ENCODE measurements around the gene RING1. TPM values are rescaled to one million over a fixed set of nuclear protein-coding genes. Genes with fewer than 3 reads are reported as not detected.

The RING1 gene
- polyA plus RNA-seq, 1 donor, result 43.2 TPM

DNA sequence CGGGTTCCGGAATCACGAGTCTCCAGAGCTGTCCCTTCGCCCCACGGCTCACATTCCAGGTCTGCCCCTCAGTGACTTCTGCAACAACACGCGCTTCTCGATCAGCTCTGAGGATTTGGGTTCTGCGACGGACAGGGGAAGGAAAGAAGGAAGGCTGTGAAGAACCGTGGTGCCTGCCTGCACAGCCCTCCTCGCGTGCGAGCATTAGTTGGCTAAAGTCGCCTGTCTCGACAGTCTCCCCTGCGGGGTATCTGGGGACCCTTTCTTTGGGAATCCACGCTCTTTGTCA, 40.3 kb downstream of the RING1 start:
- H3K4me1 ChIP-seq (ENCODE audit: control insufficient read depth, insufficient read depth, low read length), result peaks cover 18% of the 10 kb centered on the region
- no CpG with 5 or more reads among the region's 18 CpGs for WGBS (ENCODE audit: insufficient coverage, low lambda C conversion rate)
- peaks cover 12% of the 10 kb centered on the region for H3K27me3 ChIP-seq (ENCODE audit: control insufficient read depth, insufficient read depth, low read length)
- no peak for DNase-seq
- H3K36me3 ChIP-seq (ENCODE audit: control insufficient read depth, insufficient read depth, low read length), result peaks cover 16% of the 10 kb centered on the region
- no peaks in the 10 kb centered on the region for H3K9me3 ChIP-seq (ENCODE audit: control insufficient read depth, low read depth, low read length)
- H3K27ac ChIP-seq (ENCODE audit: low read length), result peak overlapping the region; percentile 26
- H3K4me3 ChIP-seq (ENCODE audit: low read length), result peak overlapping the region; percentile 50

DNA sequence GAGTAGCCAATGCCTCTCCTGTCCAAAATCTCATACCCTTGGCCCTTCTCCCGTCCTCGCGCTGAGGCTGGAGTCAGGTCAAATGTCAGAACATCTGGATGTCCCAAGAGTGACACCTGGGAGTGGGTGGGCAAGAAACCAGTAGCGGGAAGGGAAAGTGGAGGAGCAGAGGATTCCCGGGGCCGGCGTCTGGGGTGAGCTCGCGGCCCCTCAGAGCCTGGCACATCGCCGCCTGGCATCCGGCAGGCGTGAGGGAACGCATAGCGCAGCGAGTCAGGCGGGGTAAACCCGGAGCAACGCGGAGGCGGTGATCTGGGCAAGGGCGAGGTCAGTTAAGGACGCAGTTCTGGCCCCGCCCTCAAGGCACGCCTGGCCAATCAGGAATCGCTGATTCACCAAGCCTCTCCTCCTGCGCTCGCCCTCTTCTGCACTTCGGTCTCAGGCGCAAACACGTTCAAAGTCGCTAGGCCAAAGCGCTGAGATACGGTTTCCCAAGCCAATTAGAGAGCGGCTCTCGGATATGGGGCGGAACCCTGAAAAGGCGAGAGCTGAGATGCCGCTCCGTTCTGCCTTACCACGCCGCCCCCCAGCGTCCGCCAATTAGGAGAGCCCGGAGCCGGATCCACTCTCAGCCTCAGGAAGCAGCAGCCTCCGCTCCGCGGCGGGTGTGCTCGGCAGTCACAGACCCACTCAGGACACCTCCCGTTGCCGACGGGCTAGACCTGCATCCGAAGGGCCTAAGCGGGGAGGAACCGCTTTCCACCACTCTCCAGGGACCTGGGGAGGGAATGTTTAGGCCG, 40.8 kb downstream of the RING1 start:
- peaks cover 16% of the 10 kb centered on the region for H3K36me3 ChIP-seq (ENCODE audit: control insufficient read depth, insufficient read depth, low read length)
- peak overlapping the region; percentile 65 for H3K27ac ChIP-seq (ENCODE audit: low read length)
- H3K4me1 ChIP-seq (ENCODE audit: control insufficient read depth, insufficient read depth, low read length), result peaks cover 18% of the 10 kb centered on the region
- H3K4me3 ChIP-seq (ENCODE audit: low read length), result peak overlapping the region; percentile 50
- H3K9me3 ChIP-seq (ENCODE audit: control insufficient read depth, low read depth, low read length), result no peaks in the 10 kb centered on the region
- H3K27me3 ChIP-seq (ENCODE audit: control insufficient read depth, insufficient read depth, low read length), result peaks cover 12% of the 10 kb centered on the region
- WGBS (ENCODE audit: insufficient coverage, low lambda C conversion rate), result no CpG with 5 or more reads among the region's 58 CpGs
- DNase-seq, result peak; percentile 97 to 98

DNA sequence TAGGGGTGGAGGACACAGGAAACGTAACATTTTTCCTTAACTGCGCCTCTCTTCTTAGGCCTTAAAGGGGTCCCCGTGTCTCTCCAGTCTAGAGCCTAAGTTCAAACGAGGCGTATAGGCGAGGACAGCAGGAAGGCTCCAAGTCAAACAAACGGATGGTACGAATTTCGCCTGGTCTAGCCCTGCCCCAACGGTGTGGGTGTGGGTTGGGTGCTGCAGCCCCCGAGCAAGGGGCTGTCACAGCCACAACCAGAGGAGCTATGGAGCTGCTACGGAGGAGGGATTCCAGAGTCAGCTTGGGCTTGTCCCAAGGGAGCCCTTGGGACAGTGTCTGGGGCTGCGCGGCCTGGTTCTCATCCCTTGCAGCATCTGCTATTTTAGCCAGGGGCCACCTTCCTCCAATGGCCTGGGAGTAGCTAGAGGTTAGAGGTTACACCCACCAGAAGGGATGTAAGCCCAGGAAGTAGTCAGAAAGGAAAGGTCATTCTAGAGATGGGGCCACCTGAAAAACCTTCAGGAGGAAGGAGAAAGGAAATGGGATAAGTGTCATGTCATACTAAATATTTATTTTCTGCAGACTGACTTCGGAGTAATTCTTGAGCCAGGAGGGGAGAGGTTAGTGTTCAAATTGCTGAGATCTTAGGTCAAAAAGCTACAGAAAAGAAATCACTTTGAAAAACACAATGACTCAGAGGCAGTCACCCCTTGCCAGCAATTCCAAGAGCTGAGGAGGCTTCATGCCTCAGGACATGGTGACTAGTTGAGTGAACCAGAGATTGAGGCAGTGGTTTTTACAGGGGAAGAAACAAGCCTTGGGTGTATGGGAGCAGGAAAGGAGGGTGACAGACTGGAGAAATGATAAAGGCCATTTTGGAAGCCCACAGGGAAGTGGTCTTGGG, 41.7 kb downstream of the RING1 start:
- Histone ChIP-seq H3K36me3 (ENCODE audit: control insufficient read depth, insufficient read depth, low read length) (peaks cover 16% of the 10 kb centered on the region), H3K9me3 (ENCODE audit: control insufficient read depth, low read depth, low read length) (no peaks in the 10 kb centered on the region), H3K4me1 (ENCODE audit: control insufficient read depth, insufficient read depth, low read length) (peaks cover 18% of the 10 kb centered on the region), H3K27ac (ENCODE audit: low read length) (peak overlapping the region; percentile 65), H3K27me3 (ENCODE audit: control insufficient read depth, insufficient read depth, low read length) (peaks cover 12% of the 10 kb centered on the region), H3K4me3 (ENCODE audit: low read length) (peak overlapping the region; percentile 50)
- DNase-seq, result no peak
- no CpG with 5 or more reads among the region's 15 CpGs for WGBS (ENCODE audit: insufficient coverage, low lambda C conversion rate)

DNA sequence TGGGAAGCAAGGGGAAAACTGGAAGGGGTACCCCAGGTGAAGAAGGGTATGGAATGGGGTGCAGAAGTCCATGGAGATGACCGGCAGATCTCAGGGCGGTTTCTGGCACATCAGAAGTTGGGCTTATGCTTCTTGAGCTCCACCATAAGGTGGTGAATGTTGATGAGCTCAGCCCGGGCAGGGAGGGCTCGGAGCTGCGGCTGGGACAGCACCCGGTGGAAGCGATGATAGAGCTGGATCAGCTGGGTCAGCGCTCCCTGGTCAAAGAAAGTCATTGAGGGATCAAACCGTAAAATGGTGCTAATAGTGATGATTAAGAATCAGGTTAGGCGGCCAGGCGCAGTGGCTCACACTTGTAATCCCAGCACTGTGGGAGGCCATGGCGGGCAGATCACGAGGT, 42.4 kb downstream of the RING1 start:
- no peak overlapping the region for H3K4me3 ChIP-seq (ENCODE audit: low read length)
- H3K4me1 ChIP-seq (ENCODE audit: control insufficient read depth, insufficient read depth, low read length), result peaks cover 18% of the 10 kb centered on the region
- peaks cover 16% of the 10 kb centered on the region for H3K36me3 ChIP-seq (ENCODE audit: control insufficient read depth, insufficient read depth, low read length)
- no peak for DNase-seq
- peaks cover 12% of the 10 kb centered on the region for H3K27me3 ChIP-seq (ENCODE audit: control insufficient read depth, insufficient read depth, low read length)
- WGBS (ENCODE audit: insufficient coverage, low lambda C conversion rate), result no CpG with 5 or more reads among the region's 13 CpGs
- no peak overlapping the region for H3K27ac ChIP-seq (ENCODE audit: low read length)
- H3K9me3 ChIP-seq (ENCODE audit: control insufficient read depth, low read depth, low read length), result no peaks in the 10 kb centered on the region

DNA sequence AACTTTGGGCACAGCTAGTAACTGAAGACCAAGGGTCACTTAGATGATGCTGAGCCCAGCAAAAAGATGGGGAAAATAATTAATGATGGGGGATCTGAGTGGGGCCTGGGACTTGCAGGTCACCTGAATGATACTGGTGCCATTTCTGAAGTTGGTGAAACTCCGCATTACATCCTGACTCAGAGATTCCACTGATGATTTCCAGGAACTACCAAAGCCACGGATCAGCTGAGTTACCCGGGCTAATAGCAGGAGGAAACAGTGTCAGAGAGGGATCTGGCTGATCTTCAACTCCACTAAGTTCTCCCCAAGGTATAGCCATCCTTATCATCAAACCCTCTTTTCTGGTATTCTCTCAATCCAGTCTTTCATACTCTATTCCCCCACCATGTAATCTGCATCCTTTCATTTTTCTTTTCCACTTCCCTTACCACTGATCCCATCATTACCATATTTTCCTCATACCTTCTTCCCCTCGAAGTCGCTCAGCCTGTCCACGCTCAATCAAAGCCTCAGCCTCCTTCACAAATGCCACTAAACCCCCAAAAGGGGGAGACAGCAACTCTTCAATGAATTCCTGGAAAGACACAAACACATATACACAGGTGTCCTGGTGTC, 43.2 kb downstream of the RING1 start:
- H3K4me1 ChIP-seq (ENCODE audit: control insufficient read depth, insufficient read depth, low read length), result peaks cover 18% of the 10 kb centered on the region
- H3K27me3 ChIP-seq (ENCODE audit: control insufficient read depth, insufficient read depth, low read length), result peaks cover 9% of the 10 kb centered on the region
- DNase-seq, result no peak
- WGBS (ENCODE audit: insufficient coverage, low lambda C conversion rate), result 97% methylated on average over 3 of the region's 6 CpGs
- no peak overlapping the region for H3K4me3 ChIP-seq (ENCODE audit: low read length)
- H3K9me3 ChIP-seq (ENCODE audit: control insufficient read depth, low read depth, low read length), result no peaks in the 10 kb centered on the region
- H3K36me3 ChIP-seq (ENCODE audit: control insufficient read depth, insufficient read depth, low read length), result peaks cover 16% of the 10 kb centered on the region
- no peak overlapping the region for H3K27ac ChIP-seq (ENCODE audit: low read length)

DNA sequence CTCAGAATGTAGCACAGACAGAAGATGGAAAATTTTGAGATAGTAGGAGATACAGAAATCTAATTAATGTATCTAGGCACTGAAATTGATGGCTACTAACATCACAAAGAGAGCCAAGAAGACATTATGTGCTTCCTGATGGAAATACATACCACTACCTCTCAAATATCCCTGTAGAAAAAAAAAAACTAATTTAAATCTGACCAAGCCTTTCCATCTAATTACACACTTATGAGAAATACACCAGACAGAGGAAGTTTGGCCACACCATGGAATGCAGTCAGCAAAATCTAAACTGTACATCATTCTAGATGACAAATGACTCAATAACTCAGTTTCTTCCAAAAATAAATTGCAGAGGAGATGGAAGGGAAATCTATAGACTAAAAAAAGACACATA, 44.5 kb downstream of the RING1 start:
- Histone ChIP-seq H3K27ac (ENCODE audit: low read length) (no peak overlapping the region), H3K9me3 (ENCODE audit: control insufficient read depth, low read depth, low read length) (no peaks in the 10 kb centered on the region), H3K36me3 (ENCODE audit: control insufficient read depth, insufficient read depth, low read length) (peaks cover 19% of the 10 kb centered on the region), H3K4me1 (ENCODE audit: control insufficient read depth, insufficient read depth, low read length) (peaks cover 18% of the 10 kb centered on the region), H3K4me3 (ENCODE audit: low read length) (no peak overlapping the region), H3K27me3 (ENCODE audit: control insufficient read depth, insufficient read depth, low read length) (peaks cover 4% of the 10 kb centered on the region)
- DNase-seq, result no peak

DNA sequence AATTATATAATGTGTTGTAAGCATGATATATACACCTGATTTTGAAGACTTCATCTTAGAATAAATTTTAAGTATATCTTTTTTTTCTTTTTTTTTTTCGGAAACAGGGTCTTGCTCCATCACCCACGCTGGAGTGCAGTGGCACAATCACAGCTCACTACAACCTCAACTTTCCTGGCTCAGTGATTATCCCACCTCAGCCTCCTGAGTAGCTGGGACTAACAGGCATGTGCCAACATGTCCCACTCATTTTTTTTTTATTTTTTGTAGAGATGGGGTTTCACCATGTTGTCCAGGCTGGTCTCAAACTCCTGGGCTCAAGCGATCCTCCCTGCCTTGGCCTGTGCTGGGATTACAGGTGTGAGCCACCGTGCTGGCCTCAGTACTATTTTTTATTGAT, 46.3 kb downstream of the RING1 start:
- DNase-seq, result no peak
- WGBS (ENCODE audit: insufficient coverage, low lambda C conversion rate), result 100% methylated on average over 2 of the region's 4 CpGs
- H3K36me3 ChIP-seq (ENCODE audit: control insufficient read depth, insufficient read depth, low read length), result peaks cover 27% of the 10 kb centered on the region
- no peaks in the 10 kb centered on the region for H3K27me3 ChIP-seq (ENCODE audit: control insufficient read depth, insufficient read depth, low read length)
- no peak overlapping the region for H3K27ac ChIP-seq (ENCODE audit: low read length)
- no peak overlapping the region for H3K4me3 ChIP-seq (ENCODE audit: low read length)
- H3K4me1 ChIP-seq (ENCODE audit: control insufficient read depth, insufficient read depth, low read length), result peaks cover 5% of the 10 kb centered on the region
- H3K9me3 ChIP-seq (ENCODE audit: control insufficient read depth, low read depth, low read length), result no peaks in the 10 kb centered on the region

DNA sequence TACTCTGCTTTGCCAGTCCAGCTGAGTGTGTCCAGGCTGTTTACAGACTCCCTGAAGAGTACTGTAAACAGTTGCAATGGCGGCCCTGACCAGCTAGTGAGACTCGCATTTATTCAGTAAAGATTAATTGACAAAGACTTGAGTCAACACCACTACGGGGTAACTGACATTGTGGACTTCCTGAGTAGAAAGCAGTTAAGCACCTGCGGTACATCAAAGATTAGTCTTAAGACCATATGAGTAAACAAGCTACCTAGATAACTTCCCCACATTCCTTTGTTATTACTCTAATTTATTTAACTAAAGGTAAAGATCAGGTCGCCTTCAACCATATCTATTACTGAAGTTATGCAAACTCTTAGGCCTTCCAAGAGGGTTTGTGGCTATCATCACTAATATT, 50.7 kb downstream of the RING1 start:
- Histone ChIP-seq H3K9me3 (ENCODE audit: control insufficient read depth, low read depth, low read length) (no peaks in the 10 kb centered on the region), H3K27me3 (ENCODE audit: control insufficient read depth, insufficient read depth, low read length) (no peaks in the 10 kb centered on the region), H3K4me1 (ENCODE audit: control insufficient read depth, insufficient read depth, low read length) (no peaks in the 10 kb centered on the region), H3K36me3 (ENCODE audit: control insufficient read depth, insufficient read depth, low read length) (peaks cover 30% of the 10 kb centered on the region), H3K4me3 (ENCODE audit: low read length) (no peak overlapping the region), H3K27ac (ENCODE audit: low read length) (no peak overlapping the region)
- no CpG with 5 or more reads among the region's 5 CpGs for WGBS (ENCODE audit: insufficient coverage, low lambda C conversion rate)
- no peak for DNase-seq

Measured in large intestine (tissue), 3 donors.